ENCODE data around the gene CAMTA2.
"Not testable (repeated sequence)": the region's sequence is repeated elsewhere in the genome, so short reads cannot be mapped to it uniquely, and the experiment has no call there.

DNA sequence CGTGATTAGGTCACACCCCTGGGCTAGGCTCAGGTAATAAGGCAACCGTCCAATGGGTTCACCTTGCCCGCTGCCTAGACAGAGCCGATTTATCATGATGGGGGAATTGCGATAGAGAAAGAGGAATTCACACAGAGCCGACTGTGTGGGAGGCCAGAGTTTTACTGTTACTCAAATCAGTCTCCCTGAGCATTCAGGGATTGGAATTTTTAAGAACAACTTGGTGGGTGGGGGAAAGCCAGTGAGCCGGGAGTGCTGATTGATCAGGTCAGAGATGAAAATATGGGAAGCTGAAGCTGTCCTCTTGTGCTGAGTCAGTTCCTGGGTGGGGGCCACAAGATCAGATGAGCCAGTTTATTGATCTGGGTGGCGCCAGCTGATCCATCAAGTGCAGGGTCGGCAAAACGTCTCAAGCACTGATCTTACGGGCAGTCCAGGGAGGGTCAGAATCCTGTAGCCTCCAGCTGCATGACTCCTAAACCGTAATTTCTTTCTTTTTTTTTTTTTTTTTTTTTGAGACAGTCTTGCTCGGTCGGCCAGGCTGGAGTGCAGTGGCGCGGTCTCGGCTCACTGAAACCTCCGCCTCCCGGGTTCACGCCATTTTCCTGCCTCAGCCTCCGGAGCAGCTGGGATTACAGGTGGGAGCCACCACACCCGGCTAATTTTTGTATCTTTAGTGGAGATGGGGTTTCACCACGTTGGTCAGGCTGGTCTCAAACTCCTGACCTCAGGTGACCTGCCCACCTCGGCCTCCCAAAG is 60.7 kb downstream of the CAMTA2 start:
- TF ChIP-seq, protein P1, sequence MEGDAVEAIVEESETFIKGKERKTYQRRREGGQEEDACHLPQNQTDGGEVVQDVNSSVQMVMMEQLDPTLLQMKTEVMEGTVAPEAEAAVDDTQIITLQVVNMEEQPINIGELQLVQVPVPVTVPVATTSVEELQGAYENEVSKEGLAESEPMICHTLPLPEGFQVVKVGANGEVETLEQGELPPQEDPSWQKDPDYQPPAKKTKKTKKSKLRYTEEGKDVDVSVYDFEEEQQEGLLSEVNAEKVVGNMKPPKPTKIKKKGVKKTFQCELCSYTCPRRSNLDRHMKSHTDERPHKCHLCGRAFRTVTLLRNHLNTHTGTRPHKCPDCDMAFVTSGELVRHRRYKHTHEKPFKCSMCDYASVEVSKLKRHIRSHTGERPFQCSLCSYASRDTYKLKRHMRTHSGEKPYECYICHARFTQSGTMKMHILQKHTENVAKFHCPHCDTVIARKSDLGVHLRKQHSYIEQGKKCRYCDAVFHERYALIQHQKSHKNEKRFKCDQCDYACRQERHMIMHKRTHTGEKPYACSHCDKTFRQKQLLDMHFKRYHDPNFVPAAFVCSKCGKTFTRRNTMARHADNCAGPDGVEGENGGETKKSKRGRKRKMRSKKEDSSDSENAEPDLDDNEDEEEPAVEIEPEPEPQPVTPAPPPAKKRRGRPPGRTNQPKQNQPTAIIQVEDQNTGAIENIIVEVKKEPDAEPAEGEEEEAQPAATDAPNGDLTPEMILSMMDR (conservative IDR thresholded peaks at IDR 0.05 in 1 of 2, IDR thresholded peaks at IDR 0.05 in 1 of 2; ENCODE audit: extremely low read depth in 1 of 2, insufficient read depth in 1 of 2, low read depth in 1 of 2, low read length in 2 of 2): not testable (repeated sequence)
- TF ChIP-seq EZH2 (IDR thresholded peaks at IDR 0.05; ENCODE audit: borderline replicate concordance, low read length): not testable (repeated sequence)

All from mammary epithelial cell (primary cell).